ENCODE measurements around the gene DTNA. TPM values are rescaled to one million over a fixed set of nuclear protein-coding genes. Genes with fewer than 3 reads are reported as not detected.

Gene DTNA
- total RNA-seq, 2 experiments from 2014 or later = not detected

GRCh38 chr18:34780856-34781255 lies 70.8 kb downstream of the DTNA start:
- ATAC-seq (ENCODE audit: poor library complexity) = no peak
- TF ChIP-seq, protein P1, sequence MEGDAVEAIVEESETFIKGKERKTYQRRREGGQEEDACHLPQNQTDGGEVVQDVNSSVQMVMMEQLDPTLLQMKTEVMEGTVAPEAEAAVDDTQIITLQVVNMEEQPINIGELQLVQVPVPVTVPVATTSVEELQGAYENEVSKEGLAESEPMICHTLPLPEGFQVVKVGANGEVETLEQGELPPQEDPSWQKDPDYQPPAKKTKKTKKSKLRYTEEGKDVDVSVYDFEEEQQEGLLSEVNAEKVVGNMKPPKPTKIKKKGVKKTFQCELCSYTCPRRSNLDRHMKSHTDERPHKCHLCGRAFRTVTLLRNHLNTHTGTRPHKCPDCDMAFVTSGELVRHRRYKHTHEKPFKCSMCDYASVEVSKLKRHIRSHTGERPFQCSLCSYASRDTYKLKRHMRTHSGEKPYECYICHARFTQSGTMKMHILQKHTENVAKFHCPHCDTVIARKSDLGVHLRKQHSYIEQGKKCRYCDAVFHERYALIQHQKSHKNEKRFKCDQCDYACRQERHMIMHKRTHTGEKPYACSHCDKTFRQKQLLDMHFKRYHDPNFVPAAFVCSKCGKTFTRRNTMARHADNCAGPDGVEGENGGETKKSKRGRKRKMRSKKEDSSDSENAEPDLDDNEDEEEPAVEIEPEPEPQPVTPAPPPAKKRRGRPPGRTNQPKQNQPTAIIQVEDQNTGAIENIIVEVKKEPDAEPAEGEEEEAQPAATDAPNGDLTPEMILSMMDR (IDR thresholded peaks at IDR 0.05) = no peak
- no peaks in the 10 kb centered on the region for H3K9me3 ChIP-seq (ENCODE audit: control insufficient read depth in 1 of 2, insufficient read depth in 1 of 2, low read length in 2 of 2)

DNA sequence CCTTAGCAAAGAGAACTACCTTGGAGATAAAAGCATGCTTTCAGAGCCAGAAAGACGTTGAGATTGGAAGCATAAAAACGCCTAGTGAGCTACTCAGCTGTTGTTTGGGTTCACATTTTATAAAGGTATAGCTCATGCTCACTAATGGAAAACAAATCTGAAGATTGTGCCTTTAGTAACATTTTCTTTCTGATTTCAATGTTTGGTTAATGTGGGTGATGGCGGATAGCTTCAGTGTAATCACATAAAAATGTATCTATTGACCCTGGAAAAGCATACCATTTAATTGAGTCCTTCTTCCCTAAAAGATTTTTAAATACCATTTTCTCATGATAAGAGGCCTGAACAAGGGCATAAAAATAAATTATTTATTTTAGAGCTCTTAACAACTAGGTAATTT lies 73.4 kb downstream of the DTNA start:
- ChIA-PET POLR2A (no interaction called here), CTCF (no interaction called here)
- H3K27ac Mint-ChIP-seq = no peak overlapping the region
- H3K9me3 Mint-ChIP-seq = peaks cover 3% of the 10 kb centered on the region
- Histone ChIP-seq H3K27me3 (ENCODE audit: control insufficient read depth in 1 of 2, insufficient read depth in 2 of 2, low read length in 2 of 2) (no peaks in the 10 kb centered on the region), H3K36me3 (ENCODE audit: insufficient read depth, low read length) (no peaks in the 10 kb centered on the region), H3K4me1 (ENCODE audit: insufficient read depth, low read length) (no peaks in the 10 kb centered on the region), H3K4me3 (ENCODE audit: low read length) (no peak overlapping the region), H3K9me3 (ENCODE audit: control insufficient read depth in 1 of 2, insufficient read depth in 1 of 2, low read length in 2 of 2) (no peaks in the 10 kb centered on the region), H3K27ac (ENCODE audit: low read depth in 1 of 2, low read length in 2 of 2) (no peak overlapping the region)
- ATAC-seq (ENCODE audit: poor library complexity) (no peak), DNase-seq (no peak)
- H3K36me3 Mint-ChIP-seq (ENCODE audit: low read depth) = no peaks in the 10 kb centered on the region
- intact Hi-C loops (cut with DNase I, micrococcal nuclease) = loop anchor here in 1 of 2 experiments (10.0 kb wide), 1 partner anchor 1549 kb away; no protein-coding TSS in a partner anchor
- peaks cover 8% of the 10 kb centered on the region for H3K27me3 Mint-ChIP-seq
- no peak overlapping the region for H3K4me3 Mint-ChIP-seq
- no peaks in the 10 kb centered on the region for H3K4me1 Mint-ChIP-seq (ENCODE audit: low read depth)
- TF ChIP-seq, protein P1 (IDR thresholded peaks at IDR 0.05) = no peak

More at GRCh38 chr18:34780856-34781255, 70.8 kb downstream of the DTNA start:
- DNase-seq = no peak
- Mint-ChIP-seq H3K36me3 (ENCODE audit: low read depth) (no peaks in the 10 kb centered on the region), H3K27ac (no peak overlapping the region), H3K4me3 (no peak overlapping the region), H3K27me3 (peaks cover 7% of the 10 kb centered on the region), H3K4me1 (ENCODE audit: low read depth) (no peaks in the 10 kb centered on the region), H3K9me3 (peaks cover 3% of the 10 kb centered on the region)
- POLR2A ChIA-PET = no interaction called here
- CTCF ChIA-PET = no interaction called here
- H3K4me1 ChIP-seq (ENCODE audit: insufficient read depth, low read length) = no peaks in the 10 kb centered on the region
- no peak overlapping the region for H3K27ac ChIP-seq (ENCODE audit: low read depth in 1 of 2, low read length in 2 of 2)
- no peaks in the 10 kb centered on the region for H3K36me3 ChIP-seq (ENCODE audit: insufficient read depth, low read length)
- no peaks in the 10 kb centered on the region for H3K27me3 ChIP-seq (ENCODE audit: control insufficient read depth in 1 of 2, insufficient read depth in 2 of 2, low read length in 2 of 2)
- H3K4me3 ChIP-seq (ENCODE audit: low read length) = no peak overlapping the region
- intact Hi-C loops (cut with DNase I, micrococcal nuclease) = loop anchor here in 1 of 2 experiments (10.0 kb wide), 1 partner anchor 1546 kb away; no protein-coding TSS in a partner anchor

GRCh38 chr18:34786162-34786741 lies 76.2 kb downstream of the DTNA start:
- POLR2A ChIA-PET = no interaction called here
- H3K9me3 Mint-ChIP-seq = no peaks in the 10 kb centered on the region

More at GRCh38 chr18:34786162-34786741, 76.2 kb downstream of the DTNA start:
- TF ChIP-seq, protein P1 (IDR thresholded peaks at IDR 0.05) = no peak
- intact Hi-C loops (cut with DNase I, micrococcal nuclease) = loop anchor here in 1 of 2 experiments (10.0 kb wide), 1 partner anchor 1551 kb away; no protein-coding TSS in a partner anchor
- Histone ChIP-seq H3K27ac (ENCODE audit: low read depth in 1 of 2, low read length in 2 of 2) (no peak overlapping the region), H3K36me3 (ENCODE audit: insufficient read depth, low read length) (no peaks in the 10 kb centered on the region), H3K9me3 (ENCODE audit: control insufficient read depth in 1 of 2, insufficient read depth in 1 of 2, low read length in 2 of 2) (no peaks in the 10 kb centered on the region), H3K27me3 (ENCODE audit: control insufficient read depth in 1 of 2, insufficient read depth in 2 of 2, low read length in 2 of 2) (no peaks in the 10 kb centered on the region), H3K4me1 (ENCODE audit: insufficient read depth, low read length) (no peaks in the 10 kb centered on the region), H3K4me3 (ENCODE audit: low read length) (no peak overlapping the region)
- H3K27me3 Mint-ChIP-seq = peaks cover 18% of the 10 kb centered on the region
- H3K36me3 Mint-ChIP-seq (ENCODE audit: low read depth) = no peaks in the 10 kb centered on the region
- H3K4me1 Mint-ChIP-seq (ENCODE audit: low read depth) = no peaks in the 10 kb centered on the region
- no peak overlapping the region for H3K27ac Mint-ChIP-seq
- CTCF ChIA-PET = no interaction called here
- DNase-seq = no peak
- no peak for ATAC-seq (ENCODE audit: poor library complexity)
- H3K4me3 Mint-ChIP-seq = no peak overlapping the region

All from CD4-positive, alpha-beta T cell (primary cell).